HL-60 (cell line): ENCODE data around the gene FAM83B.

Source experiments
- CTCF ChIP-seq: IDR thresholded peaks from one replicate; pipeline ENCODE4 v1.5.1; 2011; ENCODE audit warnings: low read length, control low read depth, inconsistent platforms; ENCODE audit not compliant: insufficient read depth
- TF ChIP-seq, protein P1 (sequence below): IDR thresholded peaks from 2 replicates; pipeline ENCODE4 v1.6.1; 2012; ENCODE audit warnings: low read depth; ENCODE audit not compliant: insufficient replicate concordance

- TF ChIP-seq CTCF = no peak
- TF ChIP-seq, protein P1, sequence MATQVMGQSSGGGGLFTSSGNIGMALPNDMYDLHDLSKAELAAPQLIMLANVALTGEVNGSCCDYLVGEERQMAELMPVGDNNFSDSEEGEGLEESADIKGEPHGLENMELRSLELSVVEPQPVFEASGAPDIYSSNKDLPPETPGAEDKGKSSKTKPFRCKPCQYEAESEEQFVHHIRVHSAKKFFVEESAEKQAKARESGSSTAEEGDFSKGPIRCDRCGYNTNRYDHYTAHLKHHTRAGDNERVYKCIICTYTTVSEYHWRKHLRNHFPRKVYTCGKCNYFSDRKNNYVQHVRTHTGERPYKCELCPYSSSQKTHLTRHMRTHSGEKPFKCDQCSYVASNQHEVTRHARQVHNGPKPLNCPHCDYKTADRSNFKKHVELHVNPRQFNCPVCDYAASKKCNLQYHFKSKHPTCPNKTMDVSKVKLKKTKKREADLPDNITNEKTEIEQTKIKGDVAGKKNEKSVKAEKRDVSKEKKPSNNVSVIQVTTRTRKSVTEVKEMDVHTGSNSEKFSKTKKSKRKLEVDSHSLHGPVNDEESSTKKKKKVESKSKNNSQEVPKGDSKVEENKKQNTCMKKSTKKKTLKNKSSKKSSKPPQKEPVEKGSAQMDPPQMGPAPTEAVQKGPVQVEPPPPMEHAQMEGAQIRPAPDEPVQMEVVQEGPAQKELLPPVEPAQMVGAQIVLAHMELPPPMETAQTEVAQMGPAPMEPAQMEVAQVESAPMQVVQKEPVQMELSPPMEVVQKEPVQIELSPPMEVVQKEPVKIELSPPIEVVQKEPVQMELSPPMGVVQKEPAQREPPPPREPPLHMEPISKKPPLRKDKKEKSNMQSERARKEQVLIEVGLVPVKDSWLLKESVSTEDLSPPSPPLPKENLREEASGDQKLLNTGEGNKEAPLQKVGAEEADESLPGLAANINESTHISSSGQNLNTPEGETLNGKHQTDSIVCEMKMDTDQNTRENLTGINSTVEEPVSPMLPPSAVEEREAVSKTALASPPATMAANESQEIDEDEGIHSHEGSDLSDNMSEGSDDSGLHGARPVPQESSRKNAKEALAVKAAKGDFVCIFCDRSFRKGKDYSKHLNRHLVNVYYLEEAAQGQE = no peak
Measured at GRCh38 chr6:54886932-54887584, 40.5 kb downstream of the FAM83B start.
